H9 (cell line): ENCODE measurements around the gene OR6S1. TPM values are rescaled to one million over a fixed set of nuclear protein-coding genes. Genes with fewer than 3 reads are reported as not detected.

Source experiments
- DNase-seq: peaks from one replicate; pipeline ENCODE4 v3.0.0-alpha.2; 2017
- H2AFZ ChIP-seq: one replicate; pipeline ENCODE4 v1.6.1; 2013; ENCODE audit warnings: mild to moderate bottlenecking, low read length, control low read depth, moderate library complexity
- H2AK5ac ChIP-seq: 2 replicates; pipeline ENCODE4 v1.6.1; 2013; ENCODE audit warnings: low read length, control low read depth, mixed read lengths; ENCODE audit not compliant: insufficient read length
- H2BK120ac ChIP-seq: one replicate; pipeline ENCODE4 v1.6.1; 2013; ENCODE audit warnings: low read depth, mild to moderate bottlenecking, low read length, control low read depth, inconsistent platforms; ENCODE audit not compliant: poor library complexity, severe bottlenecking
- H2BK12ac ChIP-seq: 2 replicates; pipeline ENCODE4 v1.6.1; 2013; ENCODE audit warnings: low read length, control low read depth, mixed read lengths, low read depth; ENCODE audit not compliant: insufficient read length
- H2BK15ac ChIP-seq: 2 replicates; pipeline ENCODE4 v1.6.1; 2013; ENCODE audit warnings: low read depth, low read length, control low read depth
- H2BK20ac ChIP-seq: one replicate; pipeline ENCODE4 v1.6.1; 2013; ENCODE audit warnings: low read depth, mild to moderate bottlenecking, low read length, control low read depth, inconsistent platforms; ENCODE audit not compliant: poor library complexity, severe bottlenecking
- H2BK5ac ChIP-seq: 2 replicates; pipeline ENCODE4 v1.6.1; 2013; ENCODE audit warnings: low read length, control low read depth, mixed read lengths; ENCODE audit not compliant: insufficient read length
- H3K14ac ChIP-seq: 2 replicates; pipeline ENCODE4 v1.6.1; 2013; ENCODE audit warnings: low read length, control low read depth; ENCODE audit not compliant: insufficient read depth
- H3K18ac ChIP-seq: 2 replicates; pipeline ENCODE4 v1.6.1; 2013; ENCODE audit warnings: low read depth, mild to moderate bottlenecking, mixed read lengths, low read length, control low read depth; ENCODE audit not compliant: insufficient read length
- H3K23ac ChIP-seq: 2 replicates; pipeline ENCODE4 v1.6.1; 2013; ENCODE audit warnings: low read length, control low read depth, mixed read lengths, low read depth; ENCODE audit not compliant: insufficient read length
- H3K23me2 ChIP-seq: 2 replicates; pipeline ENCODE4 v1.6.1; 2013; ENCODE audit warnings: low read depth, mild to moderate bottlenecking, mixed read lengths, low read length, control low read depth; ENCODE audit not compliant: insufficient read length, poor library complexity, severe bottlenecking
- H3K27ac ChIP-seq: 2 replicates; pipeline ENCODE4 v1.5.1; 2013; ENCODE audit warnings: low read length, control low read depth, mixed read lengths, low read depth; ENCODE audit not compliant: insufficient read length
- H3K27me3 ChIP-seq: 2 replicates; pipeline ENCODE4 v1.6.1; 2013; ENCODE audit warnings: low read length, control low read depth, inconsistent platforms; ENCODE audit not compliant: insufficient read depth
- H3K4ac ChIP-seq: 2 replicates; pipeline ENCODE4 v1.6.1; 2013; ENCODE audit warnings: low read depth, mild to moderate bottlenecking, control low read depth, inconsistent platforms, low read length, moderate library complexity
- H3K4me1 ChIP-seq: 2 replicates; pipeline ENCODE4 v1.6.1; 2013; ENCODE audit warnings: low read length, control low read depth, inconsistent platforms; ENCODE audit not compliant: insufficient read depth
- H3K4me2 ChIP-seq: 2 replicates; pipeline ENCODE4 v1.6.1; 2013; ENCODE audit warnings: low read length, control low read depth, mixed read lengths; ENCODE audit not compliant: insufficient read length, insufficient read depth
- H3K56ac ChIP-seq: 2 replicates; pipeline ENCODE4 v1.6.1; 2013; ENCODE audit warnings: low read depth, mild to moderate bottlenecking, mixed read lengths, low read length, control low read depth; ENCODE audit not compliant: insufficient read length
- H3K79me1 ChIP-seq: 2 replicates; pipeline ENCODE4 v1.6.1; 2013; ENCODE audit warnings: low read depth, mild to moderate bottlenecking, moderate library complexity, low read length, control low read depth, inconsistent platforms; ENCODE audit not compliant: insufficient read depth, poor library complexity, severe bottlenecking
- H3K79me2 ChIP-seq: 2 replicates; pipeline ENCODE4 v1.6.1; 2013; ENCODE audit warnings: low read length, control low read depth, inconsistent platforms; ENCODE audit not compliant: insufficient read depth
- H3K9ac ChIP-seq: 2 replicates; pipeline ENCODE4 v1.6.1; 2013; ENCODE audit warnings: low read length, control low read depth, mixed read lengths; ENCODE audit not compliant: insufficient read length; ENCODE audit errors: extremely low read depth
- H3K9me3 ChIP-seq: one replicate; pipeline ENCODE4 v1.6.1; 2013; ENCODE audit warnings: low read depth, low read length, inconsistent platforms; ENCODE audit not compliant: control insufficient read depth
- H3T11ph ChIP-seq: one replicate; pipeline ENCODE4 v1.6.1; 2013; ENCODE audit warnings: mild to moderate bottlenecking, low read length, control low read depth, inconsistent platforms
- H4K20me1 ChIP-seq: one replicate; pipeline ENCODE4 v1.6.1; 2013; ENCODE audit not compliant: control insufficient read depth, insufficient read length, insufficient read depth
- H4K5ac ChIP-seq: 2 replicates; pipeline ENCODE4 v1.6.1; 2013; ENCODE audit warnings: low read depth, mild to moderate bottlenecking, mixed read lengths, low read length, control low read depth; ENCODE audit not compliant: insufficient read length
- H4K8ac ChIP-seq: replicated peaks from 2 replicates; pipeline ENCODE4 v1.6.1; 2013; ENCODE audit warnings: low read length, control low read depth, mixed read lengths, low read depth; ENCODE audit not compliant: insufficient read length
- H4K91ac ChIP-seq: 2 replicates; pipeline ENCODE4 v1.6.1; 2013; ENCODE audit warnings: low read depth, mild to moderate bottlenecking, moderate library complexity, mixed read lengths, low read length, control low read depth; ENCODE audit not compliant: insufficient read length
- H3K27ac Mint-ChIP-seq, 3 experiments: 2 replicates in 2 of 3; 3 replicates in 1 of 3; pipeline ENCODE4 v1.8.0; 2020 to 2021; ENCODE audit warnings: mixed read lengths in 3 of 3, mild to moderate bottlenecking in 1 of 3, moderate library complexity in 1 of 3
- H3K27me3 Mint-ChIP-seq: 2 replicates; pipeline ENCODE4 v1.8.0; 2021; ENCODE audit warnings: low read depth, mild to moderate bottlenecking, moderate library complexity, mixed read lengths
- H3K36me3 Mint-ChIP-seq, 3 experiments: 2 replicates in 2 of 3; 3 replicates in 1 of 3; pipeline ENCODE4 v1.8.0; 2020 to 2021; ENCODE audit warnings: low read depth in 3 of 3, mixed read lengths in 3 of 3; ENCODE audit not compliant: insufficient read depth in 1 of 3
- H3K4me1 Mint-ChIP-seq, 2 experiments: 2 replicates each; pipeline ENCODE4 v1.8.0; 2020; ENCODE audit warnings: mixed read lengths in 2 of 2
- H3K4me3 Mint-ChIP-seq, 2 experiments: 2 replicates in 1 of 2; 3 replicates in 1 of 2; pipeline ENCODE4 v1.8.0; 2020 to 2021; ENCODE audit warnings: mild to moderate bottlenecking in 2 of 2, mixed read lengths in 2 of 2, moderate library complexity in 1 of 2
- H3K9me3 Mint-ChIP-seq, 2 experiments: 2 replicates in 1 of 2; 3 replicates in 1 of 2; pipeline ENCODE4 v1.8.0; 2020; ENCODE audit warnings: mild to moderate bottlenecking in 2 of 2, mixed read lengths in 2 of 2, moderate library complexity in 1 of 2
- CTCF ChIP-seq: fragments of 200-600 bp; sonication (generic); conservative IDR thresholded peaks from 3 replicates; pipeline ENCODE4 v1.8.0; 2021; ENCODE audit warnings: antibody characterized with exemption, mild to moderate bottlenecking
- WGBS: extraction: QIAGEN DNeasy Blood & Tissue Kit; methylation state at CpG from one replicate; pipeline ENCODE4 v1.1.7; 2013; ENCODE audit warnings: missing lambda C conversion rate, low lambda C conversion rate, mixed read lengths; ENCODE audit not compliant: insufficient read length; ENCODE audit errors: extremely low coverage; 5-methylcytosine and 5-hydroxymethylcytosine counted together
- total RNA-seq: library from RNA; stranded (reverse); gene quantifications from 2 replicates; pipeline ENCODE4 v1.2.1, GENCODE V29; 2021

The OR6S1 gene
- total RNA-seq, 1 experiment from 2014 or later = not detected

GRCh38 chr14:20662968-20663732 lies 21.7 kb upstream of the OR6S1 start:
- Histone ChIP-seq H3K27ac (no peak overlapping the region), H3K56ac (no peak overlapping the region), H3K18ac (no peak overlapping the region), H2AK5ac (no peak overlapping the region), H4K5ac (no peak overlapping the region), H2BK120ac (no peak overlapping the region), H2BK5ac (no peak overlapping the region), H4K8ac (no peak overlapping the region), H3K9ac (no peak overlapping the region), H2BK15ac (no peak overlapping the region), H3K23me2 (peaks cover 6% of the 10 kb centered on the region), H3K27me3 (no peaks in the 10 kb centered on the region; the same call in 1 of the 2 replicates), H3K14ac (no peak overlapping the region), H2BK12ac (no peak overlapping the region), H3T11ph (no peak overlapping the region), H4K91ac (no peak overlapping the region), H4K20me1 (peaks cover 3% of the 10 kb centered on the region), H2BK20ac (no peak overlapping the region), H3K9me3 (no peaks in the 10 kb centered on the region), H3K4me1 (no peaks in the 10 kb centered on the region), H3K4me2 (peak overlapping the region; percentile 99), H2AFZ (no peak overlapping the region), H3K79me2 (no peaks in the 10 kb centered on the region), H3K79me1 (no peaks in the 10 kb centered on the region), H3K4ac (no peak overlapping the region), H3K23ac (no peak overlapping the region)
- 0 out of 7 replicates have a peak overlapping the region, but pooled peaks of 1 of the 3 experiments have one; percentile 28 for H3K27ac Mint-ChIP-seq
- WGBS = no CpG with 5 or more reads among the region's 31 CpGs
- peak; percentile 91 for DNase-seq
- H3K4me3 Mint-ChIP-seq = peak overlapping the region; percentile 90 to 96
- H3K4me1 Mint-ChIP-seq = peaks cover 11 to 14% of the 10 kb centered on the region in 2 experiments
- H3K36me3 Mint-ChIP-seq = no peaks in the 10 kb centered on the region
- H3K9me3 Mint-ChIP-seq = no peaks in the 10 kb centered on the region; a peak in 1 of 5 replicates
- H3K27me3 Mint-ChIP-seq = peaks cover 46% of the 10 kb centered on the region
- peak; percentile 67 for TF ChIP-seq CTCF
